Measurements from ENCODE around the gene PPP1R12A.

DNA sequence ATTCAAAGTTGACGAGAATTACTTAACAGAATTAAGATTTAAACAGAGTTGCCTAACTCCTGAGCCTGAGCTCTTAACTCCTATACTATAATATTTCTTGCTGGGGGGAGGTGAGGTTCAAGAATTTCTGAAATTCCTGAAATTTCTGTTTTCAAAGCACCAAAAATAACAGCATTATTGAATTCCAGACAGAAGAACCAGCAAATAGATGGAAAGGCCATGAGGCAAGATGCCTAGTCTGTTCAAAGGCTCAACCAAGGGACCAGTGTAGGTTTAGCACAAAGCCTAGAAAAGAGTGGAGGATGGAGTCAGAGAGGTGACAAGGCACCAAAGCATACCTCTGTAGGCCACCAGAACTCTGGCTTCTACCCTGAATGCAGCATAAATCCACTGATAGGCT is 76.4 kb downstream of the PPP1R12A start:
- TF ChIP-seq, protein P1, sequence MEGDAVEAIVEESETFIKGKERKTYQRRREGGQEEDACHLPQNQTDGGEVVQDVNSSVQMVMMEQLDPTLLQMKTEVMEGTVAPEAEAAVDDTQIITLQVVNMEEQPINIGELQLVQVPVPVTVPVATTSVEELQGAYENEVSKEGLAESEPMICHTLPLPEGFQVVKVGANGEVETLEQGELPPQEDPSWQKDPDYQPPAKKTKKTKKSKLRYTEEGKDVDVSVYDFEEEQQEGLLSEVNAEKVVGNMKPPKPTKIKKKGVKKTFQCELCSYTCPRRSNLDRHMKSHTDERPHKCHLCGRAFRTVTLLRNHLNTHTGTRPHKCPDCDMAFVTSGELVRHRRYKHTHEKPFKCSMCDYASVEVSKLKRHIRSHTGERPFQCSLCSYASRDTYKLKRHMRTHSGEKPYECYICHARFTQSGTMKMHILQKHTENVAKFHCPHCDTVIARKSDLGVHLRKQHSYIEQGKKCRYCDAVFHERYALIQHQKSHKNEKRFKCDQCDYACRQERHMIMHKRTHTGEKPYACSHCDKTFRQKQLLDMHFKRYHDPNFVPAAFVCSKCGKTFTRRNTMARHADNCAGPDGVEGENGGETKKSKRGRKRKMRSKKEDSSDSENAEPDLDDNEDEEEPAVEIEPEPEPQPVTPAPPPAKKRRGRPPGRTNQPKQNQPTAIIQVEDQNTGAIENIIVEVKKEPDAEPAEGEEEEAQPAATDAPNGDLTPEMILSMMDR (IDR thresholded peaks at IDR 0.05), result no peak
- TF ChIP-seq EZH2 (IDR thresholded peaks at IDR 0.05) (no peak), EZH2phosphoT487 (IDR thresholded peaks at IDR 0.05) (no peak)
